HL-60 (cell line): Measurements from ENCODE around the gene ZDHHC17.

Experiments used
- GABPA ChIP-seq: IDR thresholded peaks from 2 replicates; pipeline ENCODE4 v1.6.1; 2012; ENCODE audit warnings: low read depth
- POLR2AphosphoS5 ChIP-seq: IDR thresholded peaks from 2 replicates; pipeline ENCODE4 v1.6.1; 2012; ENCODE audit warnings: low read depth
- TF ChIP-seq, protein P1 (sequence below): IDR thresholded peaks from one replicate; pipeline ENCODE4 v1.5.1; 2011; ENCODE audit warnings: low read length, control low read depth, inconsistent platforms; ENCODE audit not compliant: insufficient read depth
- TF ChIP-seq, protein P2 (sequence below): IDR thresholded peaks from 2 replicates; pipeline ENCODE4 v1.6.1; 2012; ENCODE audit warnings: low read depth; ENCODE audit not compliant: insufficient replicate concordance

DNA sequence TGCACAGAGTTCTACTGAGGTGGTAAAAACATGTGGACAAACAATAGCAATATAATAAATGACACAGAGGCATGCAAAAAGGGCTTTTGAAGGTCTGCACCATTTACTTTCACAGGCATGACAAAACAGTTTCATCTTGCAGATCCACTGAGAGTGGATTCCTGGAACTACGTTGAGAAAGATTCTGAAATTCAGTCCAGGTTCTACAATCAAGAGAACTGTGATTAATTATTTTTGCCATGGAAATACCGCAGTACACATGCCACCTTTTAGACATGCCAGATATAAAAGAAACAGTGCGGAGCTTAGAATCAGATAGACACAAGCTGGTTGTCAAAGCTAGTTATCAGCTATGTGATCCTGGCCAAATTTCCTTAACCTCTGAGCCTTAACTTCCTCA lies 110.1 kb downstream of the ZDHHC17 start:
- TF ChIP-seq, protein P1, sequence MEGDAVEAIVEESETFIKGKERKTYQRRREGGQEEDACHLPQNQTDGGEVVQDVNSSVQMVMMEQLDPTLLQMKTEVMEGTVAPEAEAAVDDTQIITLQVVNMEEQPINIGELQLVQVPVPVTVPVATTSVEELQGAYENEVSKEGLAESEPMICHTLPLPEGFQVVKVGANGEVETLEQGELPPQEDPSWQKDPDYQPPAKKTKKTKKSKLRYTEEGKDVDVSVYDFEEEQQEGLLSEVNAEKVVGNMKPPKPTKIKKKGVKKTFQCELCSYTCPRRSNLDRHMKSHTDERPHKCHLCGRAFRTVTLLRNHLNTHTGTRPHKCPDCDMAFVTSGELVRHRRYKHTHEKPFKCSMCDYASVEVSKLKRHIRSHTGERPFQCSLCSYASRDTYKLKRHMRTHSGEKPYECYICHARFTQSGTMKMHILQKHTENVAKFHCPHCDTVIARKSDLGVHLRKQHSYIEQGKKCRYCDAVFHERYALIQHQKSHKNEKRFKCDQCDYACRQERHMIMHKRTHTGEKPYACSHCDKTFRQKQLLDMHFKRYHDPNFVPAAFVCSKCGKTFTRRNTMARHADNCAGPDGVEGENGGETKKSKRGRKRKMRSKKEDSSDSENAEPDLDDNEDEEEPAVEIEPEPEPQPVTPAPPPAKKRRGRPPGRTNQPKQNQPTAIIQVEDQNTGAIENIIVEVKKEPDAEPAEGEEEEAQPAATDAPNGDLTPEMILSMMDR, result no peak
- TF ChIP-seq POLR2AphosphoS5 (no peak), GABPA (no peak)
- TF ChIP-seq, protein P2, sequence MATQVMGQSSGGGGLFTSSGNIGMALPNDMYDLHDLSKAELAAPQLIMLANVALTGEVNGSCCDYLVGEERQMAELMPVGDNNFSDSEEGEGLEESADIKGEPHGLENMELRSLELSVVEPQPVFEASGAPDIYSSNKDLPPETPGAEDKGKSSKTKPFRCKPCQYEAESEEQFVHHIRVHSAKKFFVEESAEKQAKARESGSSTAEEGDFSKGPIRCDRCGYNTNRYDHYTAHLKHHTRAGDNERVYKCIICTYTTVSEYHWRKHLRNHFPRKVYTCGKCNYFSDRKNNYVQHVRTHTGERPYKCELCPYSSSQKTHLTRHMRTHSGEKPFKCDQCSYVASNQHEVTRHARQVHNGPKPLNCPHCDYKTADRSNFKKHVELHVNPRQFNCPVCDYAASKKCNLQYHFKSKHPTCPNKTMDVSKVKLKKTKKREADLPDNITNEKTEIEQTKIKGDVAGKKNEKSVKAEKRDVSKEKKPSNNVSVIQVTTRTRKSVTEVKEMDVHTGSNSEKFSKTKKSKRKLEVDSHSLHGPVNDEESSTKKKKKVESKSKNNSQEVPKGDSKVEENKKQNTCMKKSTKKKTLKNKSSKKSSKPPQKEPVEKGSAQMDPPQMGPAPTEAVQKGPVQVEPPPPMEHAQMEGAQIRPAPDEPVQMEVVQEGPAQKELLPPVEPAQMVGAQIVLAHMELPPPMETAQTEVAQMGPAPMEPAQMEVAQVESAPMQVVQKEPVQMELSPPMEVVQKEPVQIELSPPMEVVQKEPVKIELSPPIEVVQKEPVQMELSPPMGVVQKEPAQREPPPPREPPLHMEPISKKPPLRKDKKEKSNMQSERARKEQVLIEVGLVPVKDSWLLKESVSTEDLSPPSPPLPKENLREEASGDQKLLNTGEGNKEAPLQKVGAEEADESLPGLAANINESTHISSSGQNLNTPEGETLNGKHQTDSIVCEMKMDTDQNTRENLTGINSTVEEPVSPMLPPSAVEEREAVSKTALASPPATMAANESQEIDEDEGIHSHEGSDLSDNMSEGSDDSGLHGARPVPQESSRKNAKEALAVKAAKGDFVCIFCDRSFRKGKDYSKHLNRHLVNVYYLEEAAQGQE, result no peak
